ENCODE measurements around the gene RPL5.

GRCh38 chr1:92784021-92784638 is 47.7 kb upstream of the RPL5 start:
- no peak for TF ChIP-seq CTCF (IDR thresholded peaks at IDR 0.05 in 2 of 3, conservative IDR thresholded peaks at IDR 0.05 in 1 of 3; ENCODE audit: borderline replicate concordance in 1 of 3, insufficient read depth in 1 of 3, low read depth in 2 of 3, low read length in 2 of 3)
- TF ChIP-seq MAX (IDR thresholded peaks at IDR 0.05): no peak
- TF ChIP-seq SIN3A (IDR thresholded peaks at IDR 0.05; ENCODE audit: low read depth): no peak
- TF ChIP-seq JUND (IDR thresholded peaks at IDR 0.05): no peak
- no peak for TF ChIP-seq TCF7L2 (IDR thresholded peaks at IDR 0.05; ENCODE audit: borderline replicate concordance, extremely low read depth, insufficient read depth, insufficient read length)
- TF ChIP-seq EZH2phosphoT487 (IDR thresholded peaks at IDR 0.05; ENCODE audit: borderline replicate concordance): no peak
- no peak for TF ChIP-seq SP1 (IDR thresholded peaks at IDR 0.05; ENCODE audit: low read depth)
- no peak for TF ChIP-seq YY1 (IDR thresholded peaks at IDR 0.05; ENCODE audit: extremely low read depth, insufficient replicate concordance, low read depth, low read length)
- no peak for TF ChIP-seq ZNF274 (IDR thresholded peaks at IDR 0.05; ENCODE audit: low read depth, low read length)
- no peak for TF ChIP-seq EGR1 (IDR thresholded peaks at IDR 0.05; ENCODE audit: low read depth)
- no peak for TF ChIP-seq ZFX (IDR thresholded peaks at IDR 0.05)
- TF ChIP-seq POLR2A (IDR thresholded peaks at IDR 0.05; ENCODE audit: borderline replicate concordance, extremely low read depth, insufficient read depth, insufficient read length): no peak
- TF ChIP-seq ELF1 (IDR thresholded peaks at IDR 0.05; ENCODE audit: borderline replicate concordance, low read depth): no peak
- no peak for TF ChIP-seq POLR2AphosphoS5 (IDR thresholded peaks at IDR 0.05; ENCODE audit: low read depth, low read length)

All from HCT116 (cell line).